Naive thymus-derived CD8-positive, alpha-beta T cell (primary cell): Measurements from ENCODE around the gene LCMT2. TPM values are rescaled to one million over a fixed set of nuclear protein-coding genes. Genes with fewer than 3 reads are reported as not detected.

Experiments used
- ATAC-seq, 2 donors: fragments of 150-1000 bp; cut with Tn5 transposase in 1 of 2; sonication (Bioruptor Pico), chemical (Tn5 transposase) in 1 of 2; 1 replicate in 1 of 2; 2 replicates in 1 of 2; pipeline ENCODE4 v1.10.0; 2021; ENCODE audit warnings: mild to moderate bottlenecking in 2 of 2, moderate library complexity in 2 of 2
- POLR2A ChIA-PET: fragments of 350-600 bp; sonication (Branson Sonifier 250); formaldehyde crosslinking; loops from one replicate; lab custom pipeline; 2021; ENCODE audit warnings: antibody characterized with exemption; lab: Charles Lee
- DNase-seq, 10 donors: peaks; one replicate each; pipeline versions ENCODE4 v3.0.0 to v3.0.0-alpha.2; 2020 to 2022
- H3K27ac Mint-ChIP-seq, 10 donors: one replicate each; pipeline ENCODE4 v1.8.0; 2020 to 2022; ENCODE audit warnings: mild to moderate bottlenecking in 10 of 10, mixed read lengths in 10 of 10, moderate library complexity in 4 of 10, inconsistent platforms in 1 of 10
- H3K27me3 Mint-ChIP-seq, 5 donors: one replicate each; pipeline ENCODE4 v1.8.0; 2021 to 2022; ENCODE audit warnings: mixed read lengths in 5 of 5
- H3K36me3 Mint-ChIP-seq, 3 donors: one replicate each; pipeline ENCODE4 v1.8.0; 2020 to 2022; ENCODE audit warnings: mixed read lengths in 3 of 3, mild to moderate bottlenecking in 2 of 3, inconsistent platforms in 1 of 3
- H3K4me1 Mint-ChIP-seq, 4 donors: one replicate each; pipeline ENCODE4 v1.8.0; 2021 to 2022; ENCODE audit warnings: mixed read lengths in 4 of 4
- H3K4me3 Mint-ChIP-seq, 10 donors: one replicate each; pipeline ENCODE4 v1.8.0; 2020 to 2022; ENCODE audit warnings: mild to moderate bottlenecking in 10 of 10, mixed read lengths in 10 of 10, moderate library complexity in 6 of 10, inconsistent platforms in 1 of 10
- H3K9me3 Mint-ChIP-seq, 9 donors: one replicate each; pipeline ENCODE4 v1.8.0; 2020 to 2022; ENCODE audit warnings: mixed read lengths in 9 of 9, mild to moderate bottlenecking in 3 of 9, inconsistent platforms in 1 of 9, moderate library complexity in 1 of 9
- polyA plus RNA-seq, 3 donors: library from polyadenylated mRNA; unstranded; fragments of 300-500 nt; fragmentation: Illumina TruSeq; gene quantifications; one replicate each; pipeline ENCODE4 v1.2.3, GENCODE V29; 2021
- total RNA-seq, 8 experiments: library from RNA in 2 of 8; stranded (reverse) in 2 of 8; gene quantifications; one replicate each; pipeline ENCODE4 v1.2.3 and lab custom pipeline; 2021 to 2026

LCMT2 gene
- total and polyA plus RNA-seq, 5 experiments from 2014 or later: 2.1 to 17.0 (median 3.5) TPM

DNA sequence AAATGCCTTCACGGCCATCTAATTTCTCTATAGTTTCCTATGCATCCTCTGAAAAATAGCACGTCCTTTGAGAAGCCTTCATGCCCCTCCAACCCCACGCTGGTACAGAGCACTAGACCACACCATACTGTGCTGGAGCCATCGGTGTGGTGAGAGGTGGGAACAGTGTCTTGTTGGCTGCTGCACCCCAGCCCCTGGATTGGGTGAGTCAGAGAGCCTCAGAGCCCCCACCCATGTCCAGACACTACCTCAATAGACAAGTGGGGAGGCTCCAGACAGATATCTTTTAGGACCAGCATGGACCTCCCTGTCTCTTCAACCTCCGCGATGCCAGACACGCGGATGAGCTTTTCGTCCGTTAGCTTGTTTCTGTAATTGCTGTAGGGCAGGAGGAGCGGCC lies 51.5 kb downstream of the LCMT2 start:
- H3K9me3 Mint-ChIP-seq: no peaks in the 10 kb centered on the region
- H3K4me1 Mint-ChIP-seq: no peaks in the 10 kb centered on the region
- POLR2A ChIA-PET: no interaction called here
- DNase-seq: no peak
- no peak overlapping the region for H3K4me3 Mint-ChIP-seq
- no peak for ATAC-seq
- no peak overlapping the region for H3K27ac Mint-ChIP-seq
- peaks cover 0 to 9% (median 3%) of the 10 kb centered on the region in 5 donors for H3K27me3 Mint-ChIP-seq
- H3K36me3 Mint-ChIP-seq: no peaks in the 10 kb centered on the region

DNA sequence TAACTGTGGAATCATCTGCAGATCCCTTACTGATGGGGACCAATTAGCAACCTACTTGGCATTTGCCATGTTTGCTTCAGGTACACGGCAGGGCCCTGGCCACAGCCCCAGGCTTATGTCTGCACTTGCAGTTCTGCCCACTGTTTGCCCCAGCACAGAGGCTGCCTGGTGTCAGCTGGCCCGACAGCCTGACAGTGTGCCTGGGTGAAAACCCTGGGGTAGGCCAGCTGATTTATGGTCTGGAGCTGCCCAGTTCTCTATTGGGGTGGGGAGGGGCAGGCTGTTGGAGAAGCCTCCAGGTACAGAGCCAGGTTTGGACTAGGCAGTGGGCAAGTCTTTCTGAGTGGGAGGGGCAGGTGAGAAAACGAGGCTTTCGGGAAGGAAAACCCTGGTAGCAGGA lies 52.5 kb downstream of the LCMT2 start:
- POLR2A ChIA-PET: no interaction called here
- no peak for DNase-seq
- Mint-ChIP-seq H3K4me3 (no peak overlapping the region), H3K4me1 (no peaks in the 10 kb centered on the region), H3K36me3 (no peaks in the 10 kb centered on the region), H3K27ac (no peak overlapping the region), H3K9me3 (no peaks in the 10 kb centered on the region), H3K27me3 (peaks cover 0 to 9% (median 3%) of the 10 kb centered on the region in 5 donors)
- no peak for ATAC-seq

DNA sequence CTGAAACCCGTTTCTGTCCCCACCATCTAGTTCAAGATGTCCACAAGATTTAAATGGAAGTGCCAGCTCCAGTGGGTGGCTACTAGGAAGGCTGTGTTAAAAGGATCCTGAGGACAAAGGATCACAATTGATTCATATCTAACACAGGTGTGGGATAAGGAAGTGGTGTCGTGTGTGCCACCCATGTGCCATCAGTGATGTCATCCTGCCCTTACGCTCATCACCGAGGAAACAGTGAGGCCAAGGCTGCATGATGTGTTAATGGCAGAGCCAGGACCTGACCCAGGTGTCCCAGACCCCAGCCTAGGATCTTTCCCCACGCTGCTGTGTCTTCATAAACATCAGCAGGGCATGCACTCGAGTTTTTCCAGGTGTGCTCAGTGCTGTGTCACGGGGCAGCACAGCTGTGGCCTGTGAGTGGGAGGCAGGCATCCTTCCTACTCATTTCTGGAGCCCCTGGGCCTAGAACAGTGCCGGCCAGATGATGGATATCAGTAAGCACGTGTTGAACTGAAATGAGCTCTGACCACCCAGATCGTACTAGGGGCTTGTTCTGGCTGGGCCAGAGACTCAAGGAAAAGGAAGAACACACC lies 53.0 kb downstream of the LCMT2 start:
- Mint-ChIP-seq H3K9me3 (peaks cover 0 to 3% (median 0%) of the 10 kb centered on the region in 9 donors), H3K27ac (no peak overlapping the region), H3K36me3 (peaks cover 0 to under 1% (median 0%) of the 10 kb centered on the region in 3 donors), H3K27me3 (peaks cover 0 to 9% (median 3%) of the 10 kb centered on the region in 5 donors), H3K4me1 (no peaks in the 10 kb centered on the region), H3K4me3 (no peak overlapping the region)
- no peak for DNase-seq
- ATAC-seq: no peak
- POLR2A ChIA-PET: no interaction called here

DNA sequence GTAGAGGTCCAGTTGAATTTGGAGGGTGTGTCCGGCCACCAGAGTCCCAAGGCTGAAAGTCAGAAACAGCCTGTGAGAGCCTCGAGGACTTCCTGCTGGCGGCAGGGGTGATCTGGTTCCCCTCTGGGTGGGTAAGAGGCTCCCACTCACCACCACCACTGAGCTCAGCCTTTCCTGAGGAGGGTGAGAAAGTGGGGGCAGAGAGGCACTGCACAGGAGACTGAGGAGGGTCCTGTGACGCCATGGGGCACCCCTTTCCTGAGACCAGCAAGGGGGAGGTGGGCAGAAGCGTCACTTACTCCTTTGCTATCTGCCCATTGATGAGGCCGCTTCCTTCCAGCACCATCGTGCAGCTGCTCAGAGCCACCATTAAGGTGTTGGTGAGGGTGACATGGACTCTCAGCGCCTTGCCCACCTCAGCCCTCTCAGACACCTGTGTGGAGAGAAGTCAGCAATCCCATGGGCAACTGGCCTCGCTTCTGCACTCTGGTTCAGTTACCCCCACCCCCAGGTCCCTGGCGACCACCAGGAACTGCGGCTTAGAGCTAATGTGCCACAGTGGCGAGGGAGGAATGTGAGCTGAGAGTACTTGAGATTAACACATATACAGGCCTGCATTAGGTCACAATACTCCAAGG lies 53.7 kb downstream of the LCMT2 start:
- POLR2A ChIA-PET: interaction anchor here (0.6 kb wide), 1 partner anchor 535 kb away, joined by 3 read pairs; no protein-coding TSS in a partner anchor
- H3K36me3 Mint-ChIP-seq: peaks cover 0 to 2% (median 0%) of the 10 kb centered on the region in 3 donors
- H3K27ac Mint-ChIP-seq: no peak overlapping the region
- DNase-seq (no peak), ATAC-seq (no peak)
- peaks cover 0 to 9% (median 2%) of the 10 kb centered on the region in 9 donors for H3K9me3 Mint-ChIP-seq
- peaks cover 0 to 9% (median 6%) of the 10 kb centered on the region in 5 donors for H3K27me3 Mint-ChIP-seq
- H3K4me1 Mint-ChIP-seq: peaks cover 0 to 2% (median 0%) of the 10 kb centered on the region in 4 donors
- H3K4me3 Mint-ChIP-seq: no peak overlapping the region

DNA sequence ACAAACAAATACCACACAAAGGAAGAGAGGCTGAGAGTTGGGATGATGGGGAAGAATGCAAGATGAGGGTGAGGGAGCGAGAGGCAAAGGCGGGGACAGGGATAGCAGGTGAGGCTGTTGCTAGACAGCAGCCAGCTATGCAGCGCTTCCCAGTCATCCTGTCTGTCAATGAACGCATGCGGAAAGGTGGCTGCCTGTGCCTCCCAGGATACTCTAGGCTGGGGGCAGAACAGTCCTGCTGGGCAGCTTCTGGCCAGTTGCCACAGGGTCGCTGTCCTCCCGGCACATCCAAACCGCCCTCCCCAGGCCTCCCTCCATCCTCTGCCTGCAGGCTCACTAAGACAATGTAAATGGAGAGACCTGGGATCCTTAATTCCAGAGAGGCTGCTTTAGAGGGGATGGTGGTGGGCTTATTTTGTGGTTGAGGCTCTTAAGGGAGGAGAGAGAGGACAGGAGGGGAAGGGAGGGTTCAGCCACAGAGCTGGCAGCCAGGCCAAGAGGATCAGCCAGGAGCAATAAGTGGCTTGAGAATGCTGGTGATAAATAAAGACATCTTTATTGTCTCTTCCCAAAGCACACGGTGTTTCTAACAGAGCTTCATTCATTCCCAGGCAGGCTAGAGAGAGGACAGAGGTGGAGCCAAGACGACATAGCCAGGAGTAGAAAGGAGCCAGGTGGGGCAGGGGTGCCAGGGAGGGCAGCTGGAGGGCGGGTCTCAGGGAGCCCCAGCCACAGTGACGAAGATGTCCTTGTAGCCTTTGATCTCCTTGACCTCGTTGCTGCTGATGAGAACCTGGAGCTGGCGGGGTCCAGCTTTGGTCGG lies 54.4 kb downstream of the LCMT2 start:
- Mint-ChIP-seq H3K27ac (no peak overlapping the region), H3K4me1 (peaks cover 0 to 7% (median 3%) of the 10 kb centered on the region in 4 donors), H3K4me3 (no peak overlapping the region), H3K9me3 (peaks cover 0 to 11% (median 2%) of the 10 kb centered on the region in 9 donors), H3K27me3 (peaks cover 0 to 9% (median 6%) of the 10 kb centered on the region in 5 donors), H3K36me3 (peaks cover 0 to 2% (median 0%) of the 10 kb centered on the region in 3 donors)
- POLR2A ChIA-PET: interaction anchor here (0.6 kb wide), 1 partner anchor 535 kb away, joined by 3 read pairs; no protein-coding TSS in a partner anchor
- DNase-seq (no peak), ATAC-seq (no peak)

DNA sequence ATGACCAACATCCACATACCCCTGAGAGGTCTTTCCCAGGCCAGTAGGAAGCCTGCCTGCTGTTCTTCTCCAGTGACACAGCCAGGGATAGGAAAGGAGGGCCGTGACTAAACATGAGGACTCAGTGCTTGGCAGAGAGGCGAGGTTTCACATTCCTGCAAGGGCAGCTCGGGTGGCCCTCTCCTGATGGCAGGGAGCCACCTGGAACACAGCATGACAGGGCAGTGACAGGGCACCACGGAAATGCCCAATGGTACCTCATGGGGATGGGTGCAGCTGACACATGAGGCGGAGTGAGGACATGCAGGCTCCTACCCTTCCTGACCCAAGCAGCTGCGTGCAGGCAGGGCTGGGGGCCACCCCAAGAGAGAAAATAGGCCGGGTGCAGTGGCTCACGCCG lies 56.2 kb downstream of the LCMT2 start:
- H3K27ac Mint-ChIP-seq: no peak overlapping the region
- POLR2A ChIA-PET: no interaction called here
- peaks cover 0 to 11% (median 2%) of the 10 kb centered on the region in 9 donors for H3K9me3 Mint-ChIP-seq
- H3K27me3 Mint-ChIP-seq: peaks cover 0 to 16% (median 12%) of the 10 kb centered on the region in 5 donors
- no peak for ATAC-seq
- no peak overlapping the region for H3K4me3 Mint-ChIP-seq
- peaks cover 6 to 20% (median 12%) of the 10 kb centered on the region in 4 donors for H3K4me1 Mint-ChIP-seq
- H3K36me3 Mint-ChIP-seq: peaks cover 0 to 2% (median 0%) of the 10 kb centered on the region in 3 donors
- DNase-seq: no peak

Other genes with a start within 250 kb of the LCMT2 start
- gene UBR1, start 224.5 kb downstream of the LCMT2 start, total RNA-seq: 10 to 100 TPM; 48.0 to 52.4 TPM
- 10 to 100 TPM; 16.1 to 20.8 (median 17.2) TPM for gene UBR1, start 224.5 kb downstream of the LCMT2 start, polyA plus RNA-seq
- 10 to 100 TPM; 16.7 to 17.3 TPM for gene TMEM62, start 197.0 kb downstream of the LCMT2 start, total RNA-seq
- 1 to 10 TPM; 1.6 to 5.8 (median 5.4) TPM for gene TMEM62, start 197.0 kb downstream of the LCMT2 start, polyA plus RNA-seq
- 100 to 1,000 TPM; 132 to 143 TPM for gene CCNDBP1, start 145.2 kb downstream of the LCMT2 start, total RNA-seq
- gene CCNDBP1, start 145.2 kb downstream of the LCMT2 start, polyA plus RNA-seq: 100 to 1,000 TPM; 146 to 151 (median 147) TPM
- not detected for gene EPB42, start 109.6 kb downstream of the LCMT2 start, total RNA-seq
- not detected for gene EPB42, start 109.6 kb downstream of the LCMT2 start, polyA plus RNA-seq
- not detected for gene TGM5, start 63.6 kb downstream of the LCMT2 start, total RNA-seq
- not detected for gene TGM5, start 63.6 kb downstream of the LCMT2 start, polyA plus RNA-seq
- gene TGM7, start 28.3 kb downstream of the LCMT2 start, total RNA-seq: not detected
- not detected for gene TGM7, start 28.3 kb downstream of the LCMT2 start, polyA plus RNA-seq
- 10 to 100 TPM; 33.0 to 40.2 TPM for gene ZSCAN29, start 40.5 kb upstream of the LCMT2 start, total RNA-seq
- 1 to 10 TPM; 6.4 to 8.6 (median 7.4) TPM for gene ZSCAN29, start 40.5 kb upstream of the LCMT2 start, polyA plus RNA-seq
- 10 to 100 TPM; 20.8 to 22.7 TPM for gene TUBGCP4, start 40.5 kb upstream of the LCMT2 start, total RNA-seq
- 10 to 100 TPM in 1 of 3 donors, 1 to 10 TPM in 2; 7.6 to 15.0 (median 9.2) TPM for gene TUBGCP4, start 40.5 kb upstream of the LCMT2 start, polyA plus RNA-seq
- gene TP53BP1, start 162.6 kb upstream of the LCMT2 start, total RNA-seq: 10 to 100 TPM; 34.9 to 37.7 TPM
- 1 to 10 TPM; 6.5 to 8.5 (median 7.8) TPM for gene TP53BP1, start 162.6 kb upstream of the LCMT2 start, polyA plus RNA-seq
- under 1 TPM; 0.22 to 0.39 TPM for gene MAP1A, start 187.0 kb upstream of the LCMT2 start, total RNA-seq
- gene MAP1A, start 187.0 kb upstream of the LCMT2 start, polyA plus RNA-seq: under 1 TPM in 2 of 3 donors, not detected in 1; 0.05 to 0.26 TPM